Natural killer cell (primary cell): ENCODE measurements around the gene CASP9. TPM values are rescaled to one million over a fixed set of nuclear protein-coding genes. Genes with fewer than 3 reads are reported as not detected.

Source experiments
- ATAC-seq, 3 donors: fragments of 150-1000 bp in 2 of 3; fragments of 200-7000 bp in 1 of 3; cut with Tn5 transposase; 1 replicate in 1 of 3; 2 replicates in 2 of 3; pipeline ENCODE4 v1.10.0; 2021; ENCODE audit warnings: mild to moderate bottlenecking in 2 of 3, moderate library complexity in 2 of 3
- DNase-seq, 2 donors: peaks; one replicate each; pipeline versions ENCODE4 v3.0.0 to v3.0.0-alpha.2; 2013 to 2021; ENCODE audit warnings: mixed read lengths in 1 of 2
- H3K27ac ChIP-seq: one replicate; pipeline ENCODE4 v1.5.1; 2013; ENCODE audit warnings: mild to moderate bottlenecking, low read length
- H3K27me3 ChIP-seq: one replicate; pipeline ENCODE4 v1.6.1; 2013; ENCODE audit warnings: low read length; ENCODE audit not compliant: control insufficient read depth, insufficient read depth
- H3K36me3 ChIP-seq: one replicate; pipeline ENCODE4 v1.6.1; 2013; ENCODE audit warnings: low read length; ENCODE audit not compliant: control insufficient read depth, insufficient read depth
- H3K4me1 ChIP-seq: one replicate; pipeline ENCODE4 v1.6.1; 2013; ENCODE audit warnings: low read length; ENCODE audit not compliant: control insufficient read depth, insufficient read depth
- H3K4me3 ChIP-seq: one replicate; pipeline ENCODE4 v1.5.1; 2013; ENCODE audit warnings: low read length
- H3K9me3 ChIP-seq: one replicate; pipeline ENCODE4 v1.6.1; 2013; ENCODE audit warnings: low read length; ENCODE audit not compliant: control insufficient read depth, insufficient read depth
- H3K27ac Mint-ChIP-seq, 2 donors: one replicate each; pipeline ENCODE4 v1.8.0; 2022; ENCODE audit warnings: mild to moderate bottlenecking in 2 of 2, mixed read lengths in 2 of 2, moderate library complexity in 1 of 2
- H3K27me3 Mint-ChIP-seq, 2 donors: one replicate each; pipeline ENCODE4 v1.8.0; 2022; ENCODE audit warnings: low read depth in 2 of 2, mixed read lengths in 2 of 2
- H3K36me3 Mint-ChIP-seq: one replicate; pipeline ENCODE4 v1.8.0; 2022; ENCODE audit warnings: mixed read lengths
- H3K4me1 Mint-ChIP-seq, 2 donors: one replicate each; pipeline ENCODE4 v1.8.0; 2022; ENCODE audit warnings: mixed read lengths in 2 of 2
- H3K4me3 Mint-ChIP-seq: one replicate; pipeline ENCODE4 v1.8.0; 2022; ENCODE audit warnings: mild to moderate bottlenecking, moderate library complexity, mixed read lengths
- H3K9me3 Mint-ChIP-seq, 2 donors: one replicate each; pipeline ENCODE4 v1.8.0; 2022; ENCODE audit warnings: mixed read lengths in 2 of 2
- WGBS: methylation state at CpG from one replicate; pipeline ENCODE4 v1.1.7; 2013; ENCODE audit warnings: missing lambda C conversion rate; ENCODE audit not compliant: insufficient coverage; 5-methylcytosine and 5-hydroxymethylcytosine counted together
- intact Hi-C: fragments of 100-400 bp; cut with micrococcal nuclease; formaldehyde crosslinking; loops from one replicate; pipeline ENCODE4 v1.14.2; 2022
- total RNA-seq, 4 donors: library from RNA; stranded (reverse); fragments of 120-200 nt in 1 of 4; gene quantifications; one replicate each; pipeline versions ENCODE4 v1.2.3 to v1.2.4, GENCODE V29; 2013 to 2022
- TF ChIP-seq, protein P1 (sequence below): fragments of 200-600 bp; IDR thresholded peaks from one replicate; pipeline ENCODE4 v1.8.0; 2022; ENCODE audit warnings: antibody characterized with exemption

CASP9 gene
- total RNA-seq, 3 donors from 2014 or later (not counting 1 experiment from before 2014, with no cell fraction given): 13.4 to 20.5 (median 13.5) TPM

DNA sequence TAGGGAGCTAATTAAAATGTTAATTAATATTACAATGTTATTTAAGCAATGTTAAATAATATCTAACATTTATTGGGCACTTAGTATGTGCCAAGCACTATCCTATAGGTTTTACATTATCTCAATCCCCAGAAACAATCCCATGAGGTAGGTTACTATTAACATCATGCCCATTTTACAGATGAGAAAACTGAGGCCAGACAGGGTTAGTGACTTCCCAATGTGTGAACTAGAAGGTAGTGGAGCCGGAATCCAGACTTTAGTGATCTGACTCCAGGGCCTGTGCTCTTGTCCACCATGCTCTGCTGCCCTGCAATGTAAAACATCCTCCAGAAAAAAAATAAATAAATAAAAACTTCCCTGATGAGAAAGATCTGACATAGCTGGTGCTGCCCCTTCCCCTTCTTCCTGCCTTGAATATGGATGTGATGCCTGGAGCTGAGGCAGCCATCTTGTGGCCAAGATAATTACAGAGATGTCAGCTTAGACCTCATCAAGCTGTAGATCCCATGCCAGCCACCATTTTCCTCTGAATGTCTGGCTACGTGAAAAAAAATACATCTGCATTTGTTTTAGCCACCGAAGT lies 75.0 kb downstream of the CASP9 start:
- no peak overlapping the region for H3K4me3 Mint-ChIP-seq
- no peak overlapping the region for H3K4me3 ChIP-seq
- H3K4me1 ChIP-seq: peaks cover 15% of the 10 kb centered on the region
- no peaks in the 10 kb centered on the region for H3K36me3 ChIP-seq
- no peaks in the 10 kb centered on the region for H3K9me3 Mint-ChIP-seq
- WGBS: 96% methylated on average over 3 of the region's 3 CpGs
- H3K27ac ChIP-seq: no peak overlapping the region
- peaks cover 13 to 26% of the 10 kb centered on the region in 2 donors for H3K27me3 Mint-ChIP-seq
- H3K4me1 Mint-ChIP-seq: peaks cover 13 to 14% of the 10 kb centered on the region in 2 donors
- TF ChIP-seq, protein P1, sequence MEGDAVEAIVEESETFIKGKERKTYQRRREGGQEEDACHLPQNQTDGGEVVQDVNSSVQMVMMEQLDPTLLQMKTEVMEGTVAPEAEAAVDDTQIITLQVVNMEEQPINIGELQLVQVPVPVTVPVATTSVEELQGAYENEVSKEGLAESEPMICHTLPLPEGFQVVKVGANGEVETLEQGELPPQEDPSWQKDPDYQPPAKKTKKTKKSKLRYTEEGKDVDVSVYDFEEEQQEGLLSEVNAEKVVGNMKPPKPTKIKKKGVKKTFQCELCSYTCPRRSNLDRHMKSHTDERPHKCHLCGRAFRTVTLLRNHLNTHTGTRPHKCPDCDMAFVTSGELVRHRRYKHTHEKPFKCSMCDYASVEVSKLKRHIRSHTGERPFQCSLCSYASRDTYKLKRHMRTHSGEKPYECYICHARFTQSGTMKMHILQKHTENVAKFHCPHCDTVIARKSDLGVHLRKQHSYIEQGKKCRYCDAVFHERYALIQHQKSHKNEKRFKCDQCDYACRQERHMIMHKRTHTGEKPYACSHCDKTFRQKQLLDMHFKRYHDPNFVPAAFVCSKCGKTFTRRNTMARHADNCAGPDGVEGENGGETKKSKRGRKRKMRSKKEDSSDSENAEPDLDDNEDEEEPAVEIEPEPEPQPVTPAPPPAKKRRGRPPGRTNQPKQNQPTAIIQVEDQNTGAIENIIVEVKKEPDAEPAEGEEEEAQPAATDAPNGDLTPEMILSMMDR: no peak
- no peak for DNase-seq
- H3K27me3 ChIP-seq: peaks cover 10% of the 10 kb centered on the region
- H3K9me3 ChIP-seq: no peaks in the 10 kb centered on the region
- no peak for ATAC-seq
- intact Hi-C loops: no loop called here
- H3K27ac Mint-ChIP-seq: peak overlapping the region in 1 of 2 donors; percentile 41
- H3K36me3 Mint-ChIP-seq: no peaks in the 10 kb centered on the region

DNA sequence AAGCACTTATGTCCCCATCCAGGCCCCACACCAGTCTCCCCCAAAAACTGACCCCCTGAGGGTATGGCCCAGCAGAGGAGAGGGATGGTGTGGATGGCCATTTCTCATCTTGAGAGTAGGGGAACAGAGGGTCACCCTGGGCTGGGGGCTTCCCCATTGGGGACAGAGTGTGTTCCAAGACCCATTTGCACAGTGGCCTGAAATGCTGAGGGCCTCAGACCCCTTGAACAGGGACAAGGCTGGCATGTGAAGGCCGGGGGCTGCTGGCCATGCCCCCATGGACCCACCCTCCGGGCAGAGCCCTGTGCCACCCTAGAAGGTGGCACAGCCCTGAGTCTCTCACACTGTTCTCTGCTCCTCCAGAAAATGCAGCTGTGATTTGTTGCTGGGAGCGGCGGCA lies 77.8 kb downstream of the CASP9 start:
- H3K4me3 ChIP-seq: no peak overlapping the region
- 79% methylated on average over 4 of the region's 4 CpGs for WGBS
- ATAC-seq (no peak), DNase-seq (no peak)
- peaks cover 10% of the 10 kb centered on the region for H3K27me3 ChIP-seq
- Mint-ChIP-seq H3K4me3 (peak overlapping the region; percentile 4), H3K4me1 (peaks cover 13 to 14% of the 10 kb centered on the region in 2 donors), H3K27me3 (peaks cover 13 to 35% of the 10 kb centered on the region in 2 donors), H3K36me3 (no peaks in the 10 kb centered on the region), H3K9me3 (no peaks in the 10 kb centered on the region), H3K27ac (no peak overlapping the region)
- intact Hi-C loops: no loop called here
- H3K27ac ChIP-seq: no peak overlapping the region
- TF ChIP-seq, protein P1: no peak
- no peaks in the 10 kb centered on the region for H3K36me3 ChIP-seq
- H3K9me3 ChIP-seq: no peaks in the 10 kb centered on the region
- H3K4me1 ChIP-seq: peaks cover 15% of the 10 kb centered on the region

DNA sequence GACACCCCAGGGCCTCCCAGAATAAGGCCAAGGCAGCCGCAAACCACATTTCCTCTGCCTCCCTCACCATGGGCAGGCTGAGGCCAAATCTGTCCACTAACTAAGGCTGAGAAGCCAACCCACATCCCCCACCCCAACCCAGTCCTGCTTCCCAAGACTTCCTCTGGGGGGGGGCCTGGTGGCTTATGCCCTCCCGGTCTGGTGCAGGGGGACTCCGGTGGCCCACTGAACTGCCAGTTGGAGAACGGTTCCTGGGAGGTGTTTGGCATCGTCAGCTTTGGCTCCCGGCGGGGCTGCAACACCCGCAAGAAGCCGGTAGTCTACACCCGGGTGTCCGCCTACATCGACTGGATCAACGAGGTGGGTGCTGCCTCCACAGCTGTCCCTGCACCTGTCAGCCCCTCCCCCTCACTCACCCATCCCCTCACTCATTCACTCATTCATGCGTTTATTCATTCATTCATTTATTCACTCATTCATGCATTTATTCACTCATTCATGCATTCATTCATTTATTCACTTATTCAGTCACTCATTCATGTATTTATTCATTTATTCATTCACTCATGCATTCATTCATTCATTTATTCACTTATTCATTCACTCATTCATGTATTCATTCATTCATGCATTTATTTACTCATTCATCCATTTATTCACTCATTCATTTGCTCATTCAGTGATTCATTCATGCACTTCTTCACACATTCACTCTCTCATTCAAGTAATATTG lies 78.5 kb downstream of the CASP9 start:
- Mint-ChIP-seq H3K4me1 (peaks cover 13 to 14% of the 10 kb centered on the region in 2 donors), H3K9me3 (no peaks in the 10 kb centered on the region), H3K36me3 (no peaks in the 10 kb centered on the region), H3K27ac (no peak overlapping the region), H3K4me3 (no peak overlapping the region), H3K27me3 (peaks cover 16 to 35% of the 10 kb centered on the region in 2 donors)
- 41% methylated on average over 14 of the region's 14 CpGs for WGBS
- H3K36me3 ChIP-seq: no peaks in the 10 kb centered on the region
- H3K27me3 ChIP-seq: peaks cover 10% of the 10 kb centered on the region
- peak in 2 of 3 donors; percentile 34 to 60 for ATAC-seq
- H3K4me1 ChIP-seq: peaks cover 15% of the 10 kb centered on the region
- no peak overlapping the region for H3K27ac ChIP-seq
- H3K4me3 ChIP-seq: no peak overlapping the region
- DNase-seq: no peak
- intact Hi-C loops: no loop called here
- TF ChIP-seq, protein P1: no peak
- H3K9me3 ChIP-seq: no peaks in the 10 kb centered on the region
